ENCODE data around the gene BTBD6.

Gene BTBD6

DNA sequence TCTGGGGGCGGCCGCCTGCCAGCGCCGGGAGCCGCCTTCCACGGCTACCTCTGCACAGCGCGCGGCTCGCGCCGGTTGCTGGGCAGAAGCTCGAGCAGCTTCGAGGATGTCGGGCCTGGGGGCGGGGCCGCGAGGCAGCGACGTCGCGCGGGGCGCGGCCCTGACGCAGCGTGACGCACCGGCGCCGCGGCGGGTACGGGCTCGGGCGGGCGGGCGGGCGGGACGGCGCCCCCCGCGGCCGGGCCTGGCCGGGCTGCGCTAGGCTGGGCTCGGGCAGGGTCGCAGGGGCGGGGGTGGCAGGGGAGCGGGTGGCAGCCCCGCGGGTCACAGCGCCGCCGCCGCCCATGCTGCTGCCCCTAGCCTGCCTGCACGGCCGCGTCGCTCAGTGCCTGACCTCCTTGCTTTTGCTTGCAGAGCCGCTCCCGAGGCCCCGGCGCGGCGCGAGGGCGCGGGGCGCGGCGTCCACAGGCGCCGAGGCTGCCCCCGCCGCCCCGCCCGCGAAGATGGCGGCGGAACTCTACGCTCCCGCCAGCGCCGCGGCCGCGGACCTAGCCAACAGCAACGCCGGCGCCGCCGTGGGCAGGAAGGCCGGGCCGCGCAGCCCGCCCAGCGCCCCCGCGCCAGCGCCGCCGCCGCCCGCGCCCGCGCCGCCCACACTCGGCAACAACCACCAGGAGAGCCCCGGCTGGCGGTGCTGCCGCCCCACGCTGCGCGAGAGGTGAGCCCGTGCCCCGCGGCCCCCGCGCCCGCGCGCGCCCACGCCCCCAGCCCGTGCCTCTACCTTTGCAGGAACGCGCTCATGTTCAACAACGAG lies at the start of gene BTBD6:
Gene BTBD6, plus strand, starts transcription at position 166 of the 814 bp plus-strand sequence. Its CDS starts 179 bp downstream, at position 345.
- peak; percentile 88 to 93 for DNase-seq

GRCh38 chr14:105198588-105198987 lies 49.7 kb upstream of the BTBD6 start:
- no peak for DNase-seq

- DNase-seq, result no peak
These were observed 49.2 kb upstream of the BTBD6 start for GRCh38 chr14:105199093-105199492.

- peak in 1 of 2 experiments; percentile 48 for DNase-seq
These were observed 48.3 kb upstream of the BTBD6 start for GRCh38 chr14:105200074-105200473.

GRCh38 chr14:105200641-105201040 lies 47.7 kb upstream of the BTBD6 start:
- DNase-seq, result no peak

- no peak for DNase-seq
These were observed 47.0 kb upstream of the BTBD6 start for GRCh38 chr14:105201156-105201924.

DNA sequence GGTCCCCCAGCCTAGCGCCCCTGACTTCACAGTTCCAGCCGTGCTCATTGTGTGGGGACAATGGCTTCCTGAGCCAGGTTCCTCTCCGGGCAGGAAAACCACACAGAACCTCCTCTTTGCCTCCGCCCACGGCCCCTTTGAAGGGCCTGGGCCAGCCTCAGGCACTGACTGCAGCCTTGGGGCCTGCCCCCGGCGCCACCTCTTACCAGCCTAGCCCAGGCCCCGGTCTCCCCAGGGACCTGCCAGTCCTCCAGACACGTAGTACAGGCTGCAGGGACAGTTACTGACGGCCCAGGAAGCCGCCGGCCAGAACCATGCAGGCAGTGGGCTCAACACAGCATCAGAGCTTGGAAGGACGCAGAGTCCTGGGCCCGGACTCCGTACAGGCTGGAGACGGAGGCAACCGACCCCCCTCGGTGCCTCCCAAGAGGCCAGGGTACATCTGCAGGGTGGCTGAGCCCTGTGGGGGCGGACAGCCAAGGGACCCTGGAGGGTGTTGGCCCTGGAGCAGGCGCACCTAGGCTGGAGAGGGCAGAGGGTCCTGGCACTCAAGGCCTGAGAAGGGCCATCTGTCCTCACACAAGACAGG lies 46.3 kb upstream of the BTBD6 start:
- DNase-seq, result peak; percentile 64 to 73

- peak; percentile 81 to 82 for DNase-seq
These were observed 45.2 kb upstream of the BTBD6 start for GRCh38 chr14:105203057-105203531.

- DNase-seq, result no peak
These were observed 44.6 kb upstream of the BTBD6 start for GRCh38 chr14:105203701-105204100.

DNA sequence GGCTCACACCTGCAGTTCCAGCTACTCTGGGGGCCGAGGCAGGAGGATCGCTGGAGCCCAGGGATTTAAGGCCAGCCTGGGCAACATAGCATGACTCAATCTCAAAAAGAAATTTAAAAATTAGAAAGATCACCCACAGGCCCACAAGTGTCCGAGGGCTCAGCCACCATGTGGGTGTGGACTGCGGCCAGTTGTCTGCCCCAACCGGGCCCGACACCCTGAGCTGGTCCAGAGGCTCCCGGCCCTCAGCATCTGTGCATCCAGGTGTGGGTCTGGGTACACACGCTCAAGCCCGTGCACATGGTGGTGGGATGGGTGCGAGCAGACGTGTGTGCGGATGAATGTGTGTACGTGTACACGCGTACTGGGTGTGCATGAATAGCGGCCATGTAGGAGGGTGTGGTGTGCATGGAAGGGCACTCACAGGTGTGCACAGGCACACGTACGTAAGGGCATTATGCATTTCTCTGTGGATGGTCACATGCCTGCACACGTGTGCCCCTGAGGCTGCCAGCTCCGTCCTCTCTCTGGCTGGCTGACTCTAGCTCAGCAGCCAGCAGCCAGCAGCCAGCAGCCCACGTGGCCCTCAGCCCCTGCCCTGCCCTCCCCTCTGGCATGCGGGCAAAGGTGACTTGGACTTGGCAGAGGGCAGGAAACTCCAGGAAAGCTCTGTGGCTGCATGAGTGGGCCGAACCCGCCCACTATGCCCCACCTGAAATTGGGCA lies 44.0 kb upstream of the BTBD6 start:
- no peak for DNase-seq

GRCh38 chr14:105204931-105205672 lies 43.2 kb upstream of the BTBD6 start:
- DNase-seq, result no peak

GRCh38 chr14:105205673-105206208 lies 42.6 kb upstream of the BTBD6 start:
- DNase-seq, result no peak

DNA sequence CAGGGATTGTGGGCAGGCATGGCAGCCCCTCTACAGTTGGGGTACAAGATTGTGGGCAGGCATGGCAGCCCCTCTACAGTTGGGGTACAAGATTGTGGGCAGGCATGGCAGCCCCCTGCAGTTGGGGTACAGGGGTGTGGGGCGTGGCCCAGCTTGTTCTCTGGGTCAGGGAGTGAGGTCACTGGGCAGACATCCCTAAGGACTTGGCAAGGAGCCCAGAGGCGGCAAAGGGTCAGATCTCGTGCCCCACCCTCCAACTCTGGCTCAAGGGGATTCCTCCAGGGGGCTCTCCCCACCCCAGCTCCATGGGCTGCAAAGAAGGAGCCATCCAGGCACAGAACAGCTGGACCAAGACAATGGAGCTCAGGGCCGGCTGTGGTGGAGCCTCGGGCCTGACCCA lies 41.5 kb upstream of the BTBD6 start:
- no peak for DNase-seq

DNA sequence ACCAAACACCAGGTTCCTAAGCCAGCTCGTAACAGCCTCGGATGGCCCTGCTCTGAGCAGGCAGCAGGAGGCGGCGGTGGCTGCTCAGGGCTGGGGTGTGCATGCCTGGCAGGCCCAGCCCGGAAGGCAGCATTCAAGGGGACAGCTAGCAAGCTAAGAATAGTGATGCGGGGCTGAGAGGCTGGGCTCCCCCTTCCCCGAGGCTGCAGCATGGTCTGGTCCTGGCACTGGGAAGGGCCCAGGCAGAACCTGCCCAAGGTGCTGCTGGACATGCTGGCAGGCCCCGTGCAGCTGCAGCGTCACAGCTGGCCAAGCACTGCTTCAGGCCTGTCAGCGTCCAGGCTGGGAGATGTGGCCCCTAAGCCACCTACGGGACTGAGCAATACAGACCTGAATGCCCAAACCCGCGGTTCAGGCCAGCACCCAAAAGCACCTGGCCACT lies 40.9 kb upstream of the BTBD6 start:
- DNase-seq, result no peak

DNA sequence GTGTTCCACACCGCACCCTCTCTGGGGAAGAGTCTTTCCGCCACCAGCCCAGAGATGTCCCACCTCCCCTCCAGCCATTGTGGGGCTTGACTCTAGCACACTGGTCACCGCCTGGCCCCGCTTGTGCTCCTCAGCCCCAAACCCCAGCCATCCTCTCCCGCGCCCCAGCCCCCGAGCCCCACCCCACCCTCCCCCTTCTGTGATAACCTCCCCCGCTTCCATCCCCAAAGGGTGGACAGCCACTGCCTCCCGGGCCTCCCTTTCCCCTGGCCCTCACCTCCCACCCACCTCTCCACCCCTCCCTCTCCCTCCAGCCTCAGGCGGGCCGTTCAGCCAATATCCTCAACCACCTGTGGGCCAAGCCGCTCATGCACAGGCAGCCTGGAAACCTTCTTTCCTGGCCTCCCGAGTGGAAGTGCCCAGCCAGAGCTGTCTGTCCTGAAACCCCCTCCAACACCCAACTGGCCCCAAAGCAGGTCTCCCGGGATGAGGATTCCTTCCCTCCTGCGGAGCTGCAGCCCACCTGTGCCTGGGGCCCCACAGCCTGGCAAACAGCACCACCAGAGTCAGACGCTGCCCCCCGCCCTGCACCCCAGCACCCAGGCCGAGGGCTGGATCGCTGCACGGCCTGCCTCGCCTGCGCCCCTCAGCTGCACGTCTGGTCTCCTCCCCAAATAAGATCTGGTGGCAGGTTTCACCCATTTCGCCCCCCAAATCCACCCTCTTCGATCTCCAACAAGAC lies 40.2 kb upstream of the BTBD6 start:
- no peak for DNase-seq

GRCh38 chr14:105208738-105209075 lies 39.6 kb upstream of the BTBD6 start:
- DNase-seq, result no peak

GRCh38 chr14:105209091-105209490 lies 39.2 kb upstream of the BTBD6 start:
- DNase-seq, result no peak

GRCh38 chr14:105209646-105210045 lies 38.7 kb upstream of the BTBD6 start:
- no peak for DNase-seq

GRCh38 chr14:105210266-105211025 lies 37.9 kb upstream of the BTBD6 start:
- DNase-seq, result no peak

GRCh38 chr14:105211086-105211757 lies 37.1 kb upstream of the BTBD6 start:
- no peak for DNase-seq
